HEK293 (cell line): ENCODE measurements around the gene CHST8.

Source experiments
- GFI1B ChIP-seq: fragments of 450-650 bp; formaldehyde crosslinking; IDR thresholded peaks from 2 replicates; pipeline ENCODE4 v1.5.1; 2016; ENCODE audit warnings: missing biosample characterization, missing genetic modification characterization
- GLI4 ChIP-seq: fragments of 450-650 bp; formaldehyde crosslinking; IDR thresholded peaks from 2 replicates; pipeline ENCODE4 v1.5.1; 2016; ENCODE audit warnings: missing biosample characterization, missing genetic modification characterization
- KLF9 ChIP-seq: fragments of 450-650 bp; formaldehyde crosslinking; IDR thresholded peaks from 2 replicates; pipeline ENCODE4 v1.5.1; 2016; ENCODE audit warnings: missing biosample characterization, missing genetic modification characterization, low read depth
- ZBTB8A ChIP-seq: fragments of 450-650 bp; formaldehyde crosslinking; IDR thresholded peaks from 2 replicates; pipeline ENCODE4 v1.5.1; 2016; ENCODE audit warnings: missing biosample characterization, missing genetic modification characterization
- ZEB2 ChIP-seq: fragments of 450-650 bp; formaldehyde crosslinking; IDR thresholded peaks from 2 replicates; pipeline ENCODE4 v1.5.1; 2016; ENCODE audit warnings: missing biosample characterization, missing genetic modification characterization
- ZFP41 ChIP-seq: fragments of 450-650 bp; formaldehyde crosslinking; IDR thresholded peaks from 2 replicates; pipeline ENCODE4 v1.5.1; 2016; ENCODE audit warnings: missing biosample characterization, missing genetic modification characterization, borderline replicate concordance
- ZFP69B ChIP-seq: fragments of 450-650 bp; formaldehyde crosslinking; IDR thresholded peaks from 2 replicates; pipeline ENCODE4 v1.5.1; 2016; ENCODE audit warnings: missing biosample characterization, missing genetic modification characterization
- ZNF114 ChIP-seq: fragments of 450-650 bp; formaldehyde crosslinking; IDR thresholded peaks from 2 replicates; pipeline ENCODE4 v1.5.0; 2017; ENCODE audit warnings: missing biosample characterization, missing genetic modification characterization
- ZNF16 ChIP-seq: fragments of 450-650 bp; formaldehyde crosslinking; IDR thresholded peaks from 2 replicates; pipeline ENCODE4 v1.5.1; 2016; ENCODE audit warnings: low read depth, missing biosample characterization, missing genetic modification characterization
- ZNF202 ChIP-seq: fragments of 450-650 bp; formaldehyde crosslinking; IDR thresholded peaks from 2 replicates; pipeline ENCODE4 v1.5.1; 2016; ENCODE audit warnings: missing biosample characterization, missing genetic modification characterization, borderline replicate concordance
- ZNF211 ChIP-seq: fragments of 450-650 bp; formaldehyde crosslinking; IDR thresholded peaks from 2 replicates; pipeline ENCODE4 v1.5.1; 2016; ENCODE audit warnings: low read depth, missing biosample characterization, missing genetic modification characterization
- ZNF214 ChIP-seq: fragments of 450-650 bp; formaldehyde crosslinking; IDR thresholded peaks from 2 replicates; pipeline ENCODE4 v1.5.1; 2017; ENCODE audit warnings: missing biosample characterization, mild to moderate bottlenecking, missing genetic modification characterization, borderline replicate concordance
- ZNF223 ChIP-seq: fragments of 450-650 bp; formaldehyde crosslinking; IDR thresholded peaks from 2 replicates; pipeline ENCODE4 v1.5.1; 2016; ENCODE audit warnings: missing biosample characterization, missing genetic modification characterization
- ZNF335 ChIP-seq: fragments of 450-650 bp; formaldehyde crosslinking; conservative IDR thresholded peaks from 2 replicates; pipeline ENCODE4 v1.5.1; 2016; ENCODE audit warnings: missing biosample characterization, missing genetic modification characterization
- ZNF354C ChIP-seq: fragments of 450-650 bp; formaldehyde crosslinking; IDR thresholded peaks from 2 replicates; pipeline ENCODE4 v1.5.1; 2016; ENCODE audit warnings: missing biosample characterization, missing genetic modification characterization, low read depth, borderline replicate concordance
- ZNF394 ChIP-seq: fragments of 450-650 bp; formaldehyde crosslinking; IDR thresholded peaks from 2 replicates; pipeline ENCODE4 v1.5.1; 2016; ENCODE audit warnings: missing biosample characterization, missing genetic modification characterization, mild to moderate bottlenecking, moderate library complexity, borderline replicate concordance
- ZNF514 ChIP-seq: fragments of 450-650 bp; formaldehyde crosslinking; IDR thresholded peaks from 2 replicates; pipeline ENCODE4 v1.5.1; 2016; ENCODE audit warnings: missing biosample characterization, missing genetic modification characterization
- ZNF544 ChIP-seq: fragments of 450-650 bp; formaldehyde crosslinking; IDR thresholded peaks from 2 replicates; pipeline ENCODE4 v1.5.0; 2017; ENCODE audit warnings: missing biosample characterization, missing genetic modification characterization
- ZNF555 ChIP-seq: fragments of 450-650 bp; formaldehyde crosslinking; conservative IDR thresholded peaks from 2 replicates; pipeline ENCODE4 v1.5.1; 2017; ENCODE audit warnings: missing biosample characterization, mild to moderate bottlenecking, missing genetic modification characterization, inconsistent platforms
- ZNF558 ChIP-seq: fragments of 450-650 bp; formaldehyde crosslinking; IDR thresholded peaks from 2 replicates; pipeline ENCODE4 v1.5.1; 2016; ENCODE audit warnings: missing biosample characterization, missing genetic modification characterization
- ZNF768 ChIP-seq: fragments of 450-650 bp; formaldehyde crosslinking; IDR thresholded peaks from 2 replicates; pipeline ENCODE4 v1.5.1; 2018; ENCODE audit warnings: missing biosample characterization, mild to moderate bottlenecking, missing genetic modification characterization
- ZNF785 ChIP-seq: fragments of 450-650 bp; formaldehyde crosslinking; IDR thresholded peaks from 2 replicates; pipeline ENCODE4 v1.5.1; 2016; ENCODE audit warnings: missing biosample characterization, missing genetic modification characterization
- ZNF837 ChIP-seq: fragments of 450-650 bp; formaldehyde crosslinking; IDR thresholded peaks from 2 replicates; pipeline ENCODE4 v1.5.1; 2016; ENCODE audit warnings: missing biosample characterization, missing genetic modification characterization
- TF ChIP-seq, protein P1 (sequence below): fragments of 450-650 bp; formaldehyde crosslinking; IDR thresholded peaks from 2 replicates; pipeline ENCODE4 v1.5.1; 2017; ENCODE audit warnings: missing biosample characterization, missing genetic modification characterization
- TF ChIP-seq, protein P2 (sequence below): fragments of 450-650 bp; formaldehyde crosslinking; IDR thresholded peaks from 2 replicates; pipeline ENCODE4 v1.5.1; 2016; ENCODE audit warnings: missing biosample characterization, missing genetic modification characterization
- TF ChIP-seq, protein P3 (sequence below): fragments of 450-650 bp; formaldehyde crosslinking; IDR thresholded peaks from 2 replicates; pipeline ENCODE4 v1.5.1; 2017; ENCODE audit warnings: missing biosample characterization, missing genetic modification characterization
- TF ChIP-seq, protein P4 (sequence below): fragments of 450-650 bp; formaldehyde crosslinking; IDR thresholded peaks from 2 replicates; pipeline ENCODE4 v1.5.1; 2016; ENCODE audit warnings: missing biosample characterization, missing genetic modification characterization, borderline replicate concordance
- TF ChIP-seq, protein P5 (sequence below): fragments of 450-650 bp; formaldehyde crosslinking; IDR thresholded peaks from 2 replicates; pipeline ENCODE4 v1.5.1; 2016; ENCODE audit warnings: missing biosample characterization, missing genetic modification characterization

The CHST8 gene

DNA sequence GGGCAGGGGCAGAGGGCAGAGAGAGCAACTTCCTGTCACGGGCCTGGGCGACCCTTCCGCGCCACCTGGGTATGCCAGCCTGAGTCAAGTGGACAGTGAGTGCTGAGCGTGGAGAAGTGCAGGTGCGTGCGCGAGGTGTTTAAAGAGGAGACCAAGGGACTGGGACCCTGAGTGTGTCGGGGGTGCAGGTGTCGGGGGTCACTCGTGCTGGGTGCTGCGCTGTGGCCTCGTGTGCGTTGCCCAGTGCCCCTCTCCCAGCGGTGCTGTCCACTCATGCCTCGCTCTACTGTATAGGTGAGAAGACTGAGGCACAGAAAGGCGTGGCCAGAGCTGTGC lies 156.0 kb downstream of the CHST8 start (continued):
- TF ChIP-seq, protein P1, sequence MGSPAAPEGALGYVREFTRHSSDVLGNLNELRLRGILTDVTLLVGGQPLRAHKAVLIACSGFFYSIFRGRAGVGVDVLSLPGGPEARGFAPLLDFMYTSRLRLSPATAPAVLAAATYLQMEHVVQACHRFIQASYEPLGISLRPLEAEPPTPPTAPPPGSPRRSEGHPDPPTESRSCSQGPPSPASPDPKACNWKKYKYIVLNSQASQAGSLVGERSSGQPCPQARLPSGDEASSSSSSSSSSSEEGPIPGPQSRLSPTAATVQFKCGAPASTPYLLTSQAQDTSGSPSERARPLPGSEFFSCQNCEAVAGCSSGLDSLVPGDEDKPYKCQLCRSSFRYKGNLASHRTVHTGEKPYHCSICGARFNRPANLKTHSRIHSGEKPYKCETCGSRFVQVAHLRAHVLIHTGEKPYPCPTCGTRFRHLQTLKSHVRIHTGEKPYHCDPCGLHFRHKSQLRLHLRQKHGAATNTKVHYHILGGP = 0 out of 2 replicates have a peak, but pooled peaks have one; percentile 9
- TF ChIP-seq ZNF335 (tag by site-specific recombination) = no peak
- no peak for TF ChIP-seq ZNF214 (tag by site-specific recombination)
- TF ChIP-seq ZNF785 = peak; percentile 59; the same call in 1 of the 2 replicates
- TF ChIP-seq ZNF514 (tag by site-specific recombination) = no peak
- no peak for TF ChIP-seq ZNF555
- no peak for TF ChIP-seq ZFP69B
- no peak for TF ChIP-seq ZEB2
- TF ChIP-seq ZNF223 (tag by site-specific recombination) = no peak
- no peak; the same call in 1 of the 2 replicates for TF ChIP-seq GFI1B (tag by site-specific recombination)
- no peak for TF ChIP-seq ZNF544
- no peak for TF ChIP-seq ZNF837 (tag by site-specific recombination)
- TF ChIP-seq KLF9 (tag by site-specific recombination) = no peak
- no peak for TF ChIP-seq ZNF202 (tag by site-specific recombination)
- no peak for TF ChIP-seq ZNF211
- TF ChIP-seq, protein P2, sequence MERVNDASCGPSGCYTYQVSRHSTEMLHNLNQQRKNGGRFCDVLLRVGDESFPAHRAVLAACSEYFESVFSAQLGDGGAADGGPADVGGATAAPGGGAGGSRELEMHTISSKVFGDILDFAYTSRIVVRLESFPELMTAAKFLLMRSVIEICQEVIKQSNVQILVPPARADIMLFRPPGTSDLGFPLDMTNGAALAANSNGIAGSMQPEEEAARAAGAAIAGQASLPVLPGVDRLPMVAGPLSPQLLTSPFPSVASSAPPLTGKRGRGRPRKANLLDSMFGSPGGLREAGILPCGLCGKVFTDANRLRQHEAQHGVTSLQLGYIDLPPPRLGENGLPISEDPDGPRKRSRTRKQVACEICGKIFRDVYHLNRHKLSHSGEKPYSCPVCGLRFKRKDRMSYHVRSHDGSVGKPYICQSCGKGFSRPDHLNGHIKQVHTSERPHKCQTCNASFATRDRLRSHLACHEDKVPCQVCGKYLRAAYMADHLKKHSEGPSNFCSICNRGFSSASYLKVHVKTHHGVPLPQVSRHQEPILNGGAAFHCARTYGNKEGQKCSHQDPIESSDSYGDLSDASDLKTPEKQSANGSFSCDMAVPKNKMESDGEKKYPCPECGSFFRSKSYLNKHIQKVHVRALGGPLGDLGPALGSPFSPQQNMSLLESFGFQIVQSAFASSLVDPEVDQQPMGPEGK (tag by site-specific recombination) = no peak
- TF ChIP-seq ZNF558 (tag by site-specific recombination) = no peak
- TF ChIP-seq, protein P3, sequence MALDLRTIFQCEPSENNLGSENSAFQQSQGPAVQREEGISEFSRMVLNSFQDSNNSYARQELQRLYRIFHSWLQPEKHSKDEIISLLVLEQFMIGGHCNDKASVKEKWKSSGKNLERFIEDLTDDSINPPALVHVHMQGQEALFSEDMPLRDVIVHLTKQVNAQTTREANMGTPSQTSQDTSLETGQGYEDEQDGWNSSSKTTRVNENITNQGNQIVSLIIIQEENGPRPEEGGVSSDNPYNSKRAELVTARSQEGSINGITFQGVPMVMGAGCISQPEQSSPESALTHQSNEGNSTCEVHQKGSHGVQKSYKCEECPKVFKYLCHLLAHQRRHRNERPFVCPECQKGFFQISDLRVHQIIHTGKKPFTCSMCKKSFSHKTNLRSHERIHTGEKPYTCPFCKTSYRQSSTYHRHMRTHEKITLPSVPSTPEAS = no peak
- TF ChIP-seq, protein P4, sequence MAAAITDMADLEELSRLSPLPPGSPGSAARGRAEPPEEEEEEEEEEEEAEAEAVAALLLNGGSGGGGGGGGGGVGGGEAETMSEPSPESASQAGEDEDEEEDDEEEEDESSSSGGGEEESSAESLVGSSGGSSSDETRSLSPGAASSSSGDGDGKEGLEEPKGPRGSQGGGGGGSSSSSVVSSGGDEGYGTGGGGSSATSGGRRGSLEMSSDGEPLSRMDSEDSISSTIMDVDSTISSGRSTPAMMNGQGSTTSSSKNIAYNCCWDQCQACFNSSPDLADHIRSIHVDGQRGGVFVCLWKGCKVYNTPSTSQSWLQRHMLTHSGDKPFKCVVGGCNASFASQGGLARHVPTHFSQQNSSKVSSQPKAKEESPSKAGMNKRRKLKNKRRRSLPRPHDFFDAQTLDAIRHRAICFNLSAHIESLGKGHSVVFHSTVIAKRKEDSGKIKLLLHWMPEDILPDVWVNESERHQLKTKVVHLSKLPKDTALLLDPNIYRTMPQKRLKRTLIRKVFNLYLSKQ (tag by site-specific recombination) = no peak
- TF ChIP-seq ZNF394 (tag by site-specific recombination) = no peak
- no peak for TF ChIP-seq ZNF354C
- no peak for TF ChIP-seq ZNF114 (tag by site-specific recombination)
- TF ChIP-seq, protein P5, sequence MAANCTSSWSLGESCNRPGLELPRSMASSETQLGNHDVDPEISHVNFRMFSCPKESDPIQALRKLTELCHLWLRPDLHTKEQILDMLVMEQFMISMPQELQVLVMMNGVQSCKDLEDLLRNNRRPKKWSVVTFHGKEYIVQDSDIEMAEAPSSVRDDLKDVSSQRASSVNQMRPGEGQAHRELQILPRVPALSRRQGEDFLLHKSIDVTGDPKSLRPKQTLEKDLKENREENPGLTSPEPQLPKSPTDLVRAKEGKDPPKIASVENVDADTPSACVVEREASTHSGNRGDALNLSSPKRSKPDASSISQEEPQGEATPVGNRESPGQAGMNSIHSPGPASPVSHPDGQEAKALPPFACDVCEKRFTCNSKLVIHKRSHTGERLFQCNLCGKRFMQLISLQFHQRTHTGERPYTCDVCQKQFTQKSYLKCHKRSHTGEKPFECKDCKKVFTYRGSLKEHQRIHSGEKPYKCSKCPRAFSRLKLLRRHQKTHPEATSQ (tag by site-specific recombination) = 0 out of 2 replicates have a peak, but pooled peaks have one; percentile 9
- TF ChIP-seq ZFP41 (tag by site-specific recombination) = peak; percentile 17; the same call in 1 of the 2 replicates
- TF ChIP-seq GLI4 = no peak
- TF ChIP-seq ZNF768 (tag by site-specific recombination) = no peak
- TF ChIP-seq ZNF16 (tag by site-specific recombination) = no peak
- TF ChIP-seq ZBTB8A = no peak
